ENCODE data around the gene RAB19.

DNA sequence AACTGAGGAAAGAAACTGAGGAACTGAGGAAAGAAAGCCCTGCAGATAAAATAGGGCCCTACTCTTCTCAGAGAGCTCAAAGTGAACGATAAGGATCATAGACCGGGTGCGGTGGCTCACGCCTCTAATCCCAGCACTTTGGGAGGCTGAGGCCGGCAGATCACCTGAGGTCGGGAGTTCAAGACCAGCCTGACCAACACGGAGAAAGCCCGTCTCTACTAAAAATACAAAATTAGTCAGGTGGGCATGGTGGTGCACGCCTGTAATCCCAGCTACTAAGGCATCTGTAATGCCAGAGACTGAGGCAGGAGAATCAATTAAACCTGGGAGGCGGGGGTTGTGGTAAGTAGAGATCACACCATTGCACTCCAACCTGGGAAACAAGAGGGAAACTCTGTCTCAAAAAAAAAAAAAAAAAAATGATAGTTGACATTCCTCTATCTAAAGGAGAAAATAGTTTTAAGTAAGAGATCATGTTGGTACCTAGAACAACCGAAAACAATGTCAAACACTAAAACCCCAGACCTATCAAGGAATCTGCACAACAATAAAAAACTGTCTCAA lies 72.9 kb downstream of the RAB19 start:
- no peak for TF ChIP-seq POLR2A (IDR thresholded peaks at IDR 0.05)
- TF ChIP-seq, protein P1, sequence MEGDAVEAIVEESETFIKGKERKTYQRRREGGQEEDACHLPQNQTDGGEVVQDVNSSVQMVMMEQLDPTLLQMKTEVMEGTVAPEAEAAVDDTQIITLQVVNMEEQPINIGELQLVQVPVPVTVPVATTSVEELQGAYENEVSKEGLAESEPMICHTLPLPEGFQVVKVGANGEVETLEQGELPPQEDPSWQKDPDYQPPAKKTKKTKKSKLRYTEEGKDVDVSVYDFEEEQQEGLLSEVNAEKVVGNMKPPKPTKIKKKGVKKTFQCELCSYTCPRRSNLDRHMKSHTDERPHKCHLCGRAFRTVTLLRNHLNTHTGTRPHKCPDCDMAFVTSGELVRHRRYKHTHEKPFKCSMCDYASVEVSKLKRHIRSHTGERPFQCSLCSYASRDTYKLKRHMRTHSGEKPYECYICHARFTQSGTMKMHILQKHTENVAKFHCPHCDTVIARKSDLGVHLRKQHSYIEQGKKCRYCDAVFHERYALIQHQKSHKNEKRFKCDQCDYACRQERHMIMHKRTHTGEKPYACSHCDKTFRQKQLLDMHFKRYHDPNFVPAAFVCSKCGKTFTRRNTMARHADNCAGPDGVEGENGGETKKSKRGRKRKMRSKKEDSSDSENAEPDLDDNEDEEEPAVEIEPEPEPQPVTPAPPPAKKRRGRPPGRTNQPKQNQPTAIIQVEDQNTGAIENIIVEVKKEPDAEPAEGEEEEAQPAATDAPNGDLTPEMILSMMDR (IDR thresholded peaks at IDR 0.05) = no peak

All from body of pancreas (tissue), 4 donors.